Small intestine (tissue), 7 donors: ENCODE measurements around the gene SEH1L. TPM values are rescaled to one million over a fixed set of nuclear protein-coding genes. Genes with fewer than 3 reads are reported as not detected.

Source experiments
- DNase-seq, 2 donors: peaks; one replicate each; pipeline versions ENCODE4 v3.0.0 to v3.0.0-alpha.2; 2013
- FAIRE-seq: peaks from 2 replicates; lab custom pipeline; 2012; peaks lifted over from hg19 to GRCh38; lab: Jason Lieb, UNC
- H3K27ac ChIP-seq, 3 donors: one replicate each; pipeline ENCODE4 v1.5.1; 2013; ENCODE audit warnings: low read length in 2 of 3, mild to moderate bottlenecking in 2 of 3, control low read depth in 1 of 3, inconsistent platforms in 1 of 3, low read depth in 1 of 3, moderate library complexity in 1 of 3
- H3K27me3 ChIP-seq, 3 donors: one replicate each; pipeline ENCODE4 v1.6.1; 2013; ENCODE audit warnings: low read length in 3 of 3, inconsistent platforms in 1 of 3; ENCODE audit not compliant: control insufficient read depth in 3 of 3, insufficient read depth in 3 of 3
- H3K36me3 ChIP-seq, 3 donors: one replicate each; pipeline ENCODE4 v1.6.1; 2013; ENCODE audit warnings: low read length in 3 of 3, inconsistent platforms in 1 of 3, low read depth in 1 of 3, mild to moderate bottlenecking in 1 of 3, moderate library complexity in 1 of 3; ENCODE audit not compliant: control insufficient read depth in 3 of 3, insufficient read depth in 2 of 3
- H3K4me1 ChIP-seq, 3 donors: one replicate each; pipeline ENCODE4 v1.6.1; 2013; ENCODE audit warnings: low read length in 2 of 3, inconsistent platforms in 1 of 3, low read depth in 1 of 3, mild to moderate bottlenecking in 1 of 3, moderate library complexity in 1 of 3; ENCODE audit not compliant: control insufficient read depth in 3 of 3, insufficient read depth in 2 of 3
- H3K4me3 ChIP-seq, 3 donors: one replicate each; pipeline ENCODE4 v1.5.1; 2013; ENCODE audit warnings: low read length in 3 of 3, control low read depth in 1 of 3, inconsistent platforms in 1 of 3, low read depth in 1 of 3, mild to moderate bottlenecking in 1 of 3, moderate library complexity in 1 of 3
- H3K9me3 ChIP-seq, 2 donors: one replicate each; pipeline ENCODE4 v1.6.1; 2013; ENCODE audit warnings: low read depth in 1 of 2, low read length in 1 of 2; ENCODE audit not compliant: control insufficient read depth in 2 of 2, insufficient read depth in 1 of 2
- WGBS, 3 donors: extraction: QIAGEN DNeasy Blood & Tissue Kit; methylation state at CpG; one replicate each; pipeline ENCODE4 v1.1.7; 2013; 5-methylcytosine and 5-hydroxymethylcytosine counted together
- polyA plus RNA-seq, 4 donors: library from polyadenylated mRNA; stranded (reverse) in 3 of 4; unstranded in 1 of 4; fragments of 200-250 nt in 3 of 4; fragments of 120-200 nt in 1 of 4; gene quantifications; one replicate each; pipeline versions ENCODE4 v1.2.1 to v1.2.3, GENCODE V29; 2013
- donor health status: healthy with polysubstance abuse.
- donor health status: control.
- donor health status: control.
- donor health status: Bipolar disorder and iron deficiency.
- donor health status: healthy.

The SEH1L gene
- polyA plus RNA-seq, 4 donors, result 15.2 to 30.9 (median 18.0) TPM

GRCh38 chr18:13005289-13005688 is 57.5 kb downstream of the SEH1L start:
- WGBS, 3 donors, result 80 to 96% (median 94%) methylated on average over 1 of the region's 1 CpG
- DNase-seq (no peak), FAIRE-seq (no peak)
- Histone ChIP-seq H3K27me3 (no peaks in the 10 kb centered on the region), H3K4me3 (no peak overlapping the region), H3K4me1 (no peaks in the 10 kb centered on the region), H3K36me3 (peaks cover 3 to 35% (median 4%) of the 10 kb centered on the region in 3 donors), H3K27ac (no peak overlapping the region), H3K9me3 (no peaks in the 10 kb centered on the region)

GRCh38 chr18:13006531-13007247 is 58.9 kb downstream of the SEH1L start:
- no peaks in the 10 kb centered on the region for H3K9me3 ChIP-seq
- 80 to 89% (median 85%) methylated on average over 12 of the region's 12 CpGs for WGBS, 3 donors
- no peaks in the 10 kb centered on the region for H3K27me3 ChIP-seq
- no peak overlapping the region for H3K27ac ChIP-seq
- no peak for DNase-seq
- no peaks in the 10 kb centered on the region for H3K4me1 ChIP-seq
- H3K4me3 ChIP-seq, result no peak overlapping the region
- no peak for FAIRE-seq
- peaks cover 0 to 35% (median 3%) of the 10 kb centered on the region in 3 donors for H3K36me3 ChIP-seq

- Histone ChIP-seq H3K4me3 (no peak overlapping the region), H3K9me3 (no peaks in the 10 kb centered on the region), H3K27me3 (no peaks in the 10 kb centered on the region), H3K4me1 (no peaks in the 10 kb centered on the region), H3K36me3 (peaks cover 0 to 33% (median 3%) of the 10 kb centered on the region in 3 donors), H3K27ac (no peak overlapping the region)
- 57 to 73% (median 59%) methylated on average over 2 of the region's 2 CpGs for WGBS, 3 donors
- FAIRE-seq (no peak), DNase-seq (no peak)
Observed at GRCh38 chr18:13007248-13007560, 59.4 kb downstream of the SEH1L start.

GRCh38 chr18:13011719-13012118 is 63.9 kb downstream of the SEH1L start:
- Histone ChIP-seq H3K36me3 (peaks cover 8 to 28% (median 12%) of the 10 kb centered on the region in 3 donors), H3K4me1 (no peaks in the 10 kb centered on the region), H3K4me3 (no peak overlapping the region), H3K27me3 (no peaks in the 10 kb centered on the region), H3K27ac (no peak overlapping the region), H3K9me3 (no peaks in the 10 kb centered on the region)
- 91 to 96% (median 95%) methylated on average over 5 of the region's 5 CpGs for WGBS, 3 donors
- peak in 1 of 2 donors; percentile 16 for DNase-seq
- FAIRE-seq, result no peak

- Histone ChIP-seq H3K4me1 (peaks cover 0 to 3% (median 0%) of the 10 kb centered on the region in 3 donors), H3K27me3 (no peaks in the 10 kb centered on the region), H3K36me3 (peaks cover 10 to 18% (median 12%) of the 10 kb centered on the region in 3 donors), H3K27ac (no peak overlapping the region), H3K4me3 (no peak overlapping the region), H3K9me3 (no peaks in the 10 kb centered on the region)
- FAIRE-seq (no peak), DNase-seq (no peak)
- WGBS, 3 donors, result 91 to 96% (median 95%) methylated on average over 2 of the region's 2 CpGs
Observed at GRCh38 chr18:13014232-13014631, 66.4 kb downstream of the SEH1L start.

GRCh38 chr18:13014818-13015217 is 67.0 kb downstream of the SEH1L start:
- H3K4me3 ChIP-seq, result no peak overlapping the region
- FAIRE-seq (no peak), DNase-seq (no peak)
- WGBS, 3 donors, result 85 to 94% (median 92%) methylated on average over 4 of the region's 4 CpGs
- peaks cover 0 to 3% (median 0%) of the 10 kb centered on the region in 3 donors for H3K4me1 ChIP-seq
- no peak overlapping the region for H3K27ac ChIP-seq
- H3K9me3 ChIP-seq, result no peaks in the 10 kb centered on the region
- no peaks in the 10 kb centered on the region for H3K27me3 ChIP-seq
- H3K36me3 ChIP-seq, result peaks cover 10 to 15% (median 12%) of the 10 kb centered on the region in 3 donors

GRCh38 chr18:13017247-13017875 is 69.5 kb downstream of the SEH1L start:
- H3K9me3 ChIP-seq, result peaks cover 0 to under 1% of the 10 kb centered on the region in 2 donors
- H3K4me1 ChIP-seq, result peaks cover 0 to 3% (median 0%) of the 10 kb centered on the region in 3 donors
- no peak for FAIRE-seq
- no peak overlapping the region for H3K4me3 ChIP-seq
- H3K36me3 ChIP-seq, result peaks cover 11 to 15% (median 13%) of the 10 kb centered on the region in 3 donors
- H3K27ac ChIP-seq, result no peak overlapping the region
- WGBS, 3 donors, result 18 to 61% (median 32%) methylated on average over 2 of the region's 2 CpGs
- DNase-seq, result peak; percentile 50 to 70
- H3K27me3 ChIP-seq, result no peaks in the 10 kb centered on the region

GRCh38 chr18:13018374-13018773 is 70.6 kb downstream of the SEH1L start:
- Histone ChIP-seq H3K9me3 (peaks cover 0 to 2% of the 10 kb centered on the region in 2 donors), H3K36me3 (peaks cover 7 to 17% (median 12%) of the 10 kb centered on the region in 3 donors), H3K4me1 (peaks cover 0 to 3% (median 0%) of the 10 kb centered on the region in 3 donors), H3K4me3 (no peak overlapping the region), H3K27me3 (no peaks in the 10 kb centered on the region), H3K27ac (no peak overlapping the region)
- WGBS, 3 donors, result 74 to 78% (median 78%) methylated on average over 2 of the region's 2 CpGs
- FAIRE-seq (no peak), DNase-seq (no peak)
